Spleen (tissue), 11 donors: ENCODE results near the gene CASP2. TPM values are rescaled to one million over a fixed set of nuclear protein-coding genes. Genes with fewer than 3 reads are reported as not detected.
"Not testable (repeated sequence)": the region's sequence is repeated elsewhere in the genome, so short reads cannot be mapped to it uniquely, and the experiment has no call there.

Source experiments
- DNase-seq: peaks from one replicate; pipeline ENCODE4 v3.0.0-alpha.2; 2020
- H3K27ac ChIP-seq, 8 donors: fragments of 200-600 bp; sonication (generic) in 7 of 8; 1 replicate in 4 of 8; 2 replicates in 4 of 8; pipeline versions ENCODE4 v1.5.0 to v1.8.0; 2016 to 2021; ENCODE audit warnings: inconsistent platforms in 4 of 8, mild to moderate bottlenecking in 4 of 8, moderate library complexity in 1 of 8
- H3K27me3 ChIP-seq, 7 donors: fragments of 200-600 bp; sonication (generic) in 6 of 7; replicated peaks in 1 of 7; 1 replicate in 4 of 7; 2 replicates in 3 of 7; pipeline versions ENCODE4 v1.5.0 to v1.8.0; 2016 to 2021; ENCODE audit warnings: inconsistent platforms in 3 of 7, mild to moderate bottlenecking in 1 of 7
- H3K36me3 ChIP-seq, 6 donors: fragments of 200-600 bp; sonication (generic) in 5 of 6; 1 replicate in 4 of 6; 2 replicates in 2 of 6; pipeline versions ENCODE4 v1.5.0 to v1.8.0; 2016 to 2021; ENCODE audit warnings: inconsistent platforms in 2 of 6
- H3K4me1 ChIP-seq, 6 donors: fragments of 200-600 bp; sonication (generic) in 5 of 6; 1 replicate in 3 of 6; 2 replicates in 3 of 6; pipeline versions ENCODE4 v1.5.0 to v1.8.0; 2016 to 2021; ENCODE audit warnings: inconsistent platforms in 3 of 6
- H3K4me3 ChIP-seq, 8 donors: fragments of 200-600 bp; sonication (generic) in 7 of 8; 1 replicate in 4 of 8; 2 replicates in 4 of 8; pipeline versions ENCODE4 v1.5.0 to v1.8.0; 2016 to 2021; ENCODE audit warnings: inconsistent platforms in 4 of 8, mild to moderate bottlenecking in 4 of 8, moderate library complexity in 2 of 8
- H3K9me3 ChIP-seq, 8 donors: fragments of 200-600 bp; sonication (generic) in 7 of 8; 1 replicate in 4 of 8; 2 replicates in 4 of 8; pipeline versions ENCODE4 v1.5.0 to v1.8.0; 2016 to 2021; ENCODE audit warnings: inconsistent platforms in 4 of 8
- POLR2A ChIP-seq, 3 donors: fragments of 450-650 bp; IDR thresholded peaks; one replicate each; pipeline ENCODE4 v1.5.1; 2017; ENCODE audit warnings: antibody characterized with exemption in 3 of 3, mild to moderate bottlenecking in 1 of 3
- POLR2AphosphoS5 ChIP-seq, 3 donors: sonication (generic); formaldehyde crosslinking; IDR thresholded peaks; one replicate each; pipeline ENCODE4 v1.5.1; 2017; ENCODE audit warnings: antibody characterized with exemption in 3 of 3
- WGBS, 5 donors: extraction: QIAGEN DNeasy Blood & Tissue Kit in 3 of 5; methylation state at CpG; one replicate each; pipeline versions ENCODE4 v1.1.5 to v1.1.7; 2013 to 2018; 5-methylcytosine and 5-hydroxymethylcytosine counted together
- intact Hi-C: fragments of 100-400 bp; cut with DNase I; formaldehyde crosslinking; loops from one replicate; pipeline ENCODE4 v1.15.0; 2023; ENCODE audit warnings: low total_unique reads
- polyA plus RNA-seq, 3 donors: library from polyadenylated mRNA; stranded (reverse); fragments of 200-250 nt; gene quantifications; one replicate each; pipeline ENCODE4 v1.2.1, GENCODE V29; 2013
- total RNA-seq, 7 donors: library from RNA; depleted of rRNA in 3 of 7; stranded (reverse); fragments of >200 nt in 3 of 7; fragmentation: NEBNext Ultra II Directional in 4 of 7; extraction: Animal tissue kit (Norgen Biotek cat#: 25700) in 4 of 7; gene quantifications; one replicate each; pipeline versions ENCODE4 v1.1.0 to v1.2.1, GENCODE V29; 2016 to 2021
- TF ChIP-seq, protein P1 (sequence below), 11 experiments: fragments of 200-600 bp in 7 of 11; fragments of 450-650 bp in 4 of 11; sonication (generic) in 4 of 11; IDR thresholded peaks in 8 of 11; conservative IDR thresholded peaks in 3 of 11; 1 replicate in 7 of 11; 2 replicates in 4 of 11; pipeline versions ENCODE4 v1.4.0 to v1.8.0; 2016 to 2021; ENCODE audit warnings: antibody characterized with exemption in 11 of 11, inconsistent platforms in 4 of 11, mild to moderate bottlenecking in 1 of 11
- donor health status: healthy with polysubstance abuse.
- donor health status: DM: no; HTN: no; CAD: no; lungs with moderate emphysema.
- donor health status: DM: no; HTN: no; CAD: no.
- donor health status: Bipolar disorder and iron deficiency.
- donor health status: healthy.
- donor health status: DM: no; HTN: no; CAD: no.
- donor health status: DM: yes; HTN: yes; CAD: no.

Gene CASP2
- total and polyA plus RNA-seq, 10 donors: 9.9 to 51.0 (median 34.4) TPM

DNA sequence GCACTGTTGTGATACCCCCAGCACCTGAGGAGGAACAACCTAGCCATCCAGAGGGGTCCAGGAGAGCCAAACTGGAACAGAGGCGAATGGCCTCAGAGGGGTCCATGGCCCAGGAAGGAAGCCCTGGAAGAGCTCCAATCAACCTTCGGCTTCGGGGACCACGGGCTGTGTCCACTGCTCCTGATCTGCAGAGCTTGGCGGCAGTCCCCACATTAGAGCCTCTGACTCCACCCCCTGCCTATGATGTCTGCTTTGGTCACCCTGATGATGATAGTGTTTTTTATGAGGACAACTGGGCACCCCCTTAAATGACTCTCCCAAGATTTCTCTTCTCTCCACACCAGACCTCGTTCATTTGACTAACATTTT is 1.6 kb upstream of the CASP2 start:
- intact Hi-C loops: no loop called here
- Histone ChIP-seq H3K36me3 (peaks cover 0 to 4% (median 1%) of the 10 kb centered on the region in 6 donors), H3K9me3 (no peaks in the 10 kb centered on the region), H3K4me1 (peaks cover 24 to 53% (median 40%) of the 10 kb centered on the region in 6 donors), H3K27me3 (no peaks in the 10 kb centered on the region), H3K27ac (no peak overlapping the region), H3K4me3 (no peak overlapping the region)
- DNase-seq: no peak
- 93 to 96% (median 95%) methylated on average over 6 of the region's 6 CpGs for WGBS, 5 donors
- no peak for TF ChIP-seq POLR2A (IDR thresholded peaks at IDR 0.05)
- TF ChIP-seq, protein P1, sequence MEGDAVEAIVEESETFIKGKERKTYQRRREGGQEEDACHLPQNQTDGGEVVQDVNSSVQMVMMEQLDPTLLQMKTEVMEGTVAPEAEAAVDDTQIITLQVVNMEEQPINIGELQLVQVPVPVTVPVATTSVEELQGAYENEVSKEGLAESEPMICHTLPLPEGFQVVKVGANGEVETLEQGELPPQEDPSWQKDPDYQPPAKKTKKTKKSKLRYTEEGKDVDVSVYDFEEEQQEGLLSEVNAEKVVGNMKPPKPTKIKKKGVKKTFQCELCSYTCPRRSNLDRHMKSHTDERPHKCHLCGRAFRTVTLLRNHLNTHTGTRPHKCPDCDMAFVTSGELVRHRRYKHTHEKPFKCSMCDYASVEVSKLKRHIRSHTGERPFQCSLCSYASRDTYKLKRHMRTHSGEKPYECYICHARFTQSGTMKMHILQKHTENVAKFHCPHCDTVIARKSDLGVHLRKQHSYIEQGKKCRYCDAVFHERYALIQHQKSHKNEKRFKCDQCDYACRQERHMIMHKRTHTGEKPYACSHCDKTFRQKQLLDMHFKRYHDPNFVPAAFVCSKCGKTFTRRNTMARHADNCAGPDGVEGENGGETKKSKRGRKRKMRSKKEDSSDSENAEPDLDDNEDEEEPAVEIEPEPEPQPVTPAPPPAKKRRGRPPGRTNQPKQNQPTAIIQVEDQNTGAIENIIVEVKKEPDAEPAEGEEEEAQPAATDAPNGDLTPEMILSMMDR (IDR thresholded peaks at IDR 0.05 in 8 of 11, conservative IDR thresholded peaks at IDR 0.05 in 3 of 11): no peak

DNA sequence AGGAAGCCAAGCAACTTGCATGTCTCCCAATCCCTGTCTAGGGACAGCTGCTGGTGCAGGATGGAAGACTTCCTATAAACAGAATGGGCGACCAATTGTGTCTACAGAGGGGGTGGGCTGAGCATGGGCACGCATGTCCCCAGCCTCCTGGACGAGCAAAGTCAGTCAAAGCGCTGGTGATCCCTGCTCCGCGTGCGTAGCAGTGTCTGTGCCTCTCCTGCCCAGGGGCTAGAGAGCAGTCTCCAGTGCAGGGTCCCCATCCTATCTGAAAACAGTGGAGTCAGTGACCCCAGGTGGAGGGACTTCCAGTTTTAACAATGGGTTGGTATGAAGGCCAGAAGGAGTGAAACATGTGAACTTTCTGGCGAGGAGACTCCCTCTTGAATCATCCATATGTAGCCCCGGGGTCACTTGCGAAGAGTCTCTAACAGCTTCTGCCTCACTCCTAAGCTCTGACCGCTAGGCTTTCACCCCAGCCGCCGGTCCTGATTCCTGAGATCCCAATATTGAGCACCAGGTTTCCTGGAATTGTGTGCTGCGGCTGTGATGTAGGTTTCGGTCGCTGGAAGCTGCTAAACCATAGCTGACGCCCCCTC is 714 bp upstream of the CASP2 start:
- peaks cover 24 to 62% (median 41%) of the 10 kb centered on the region in 6 donors for H3K4me1 ChIP-seq
- TF ChIP-seq POLR2AphosphoS5 (IDR thresholded peaks at IDR 0.05) (no peak), POLR2A (IDR thresholded peaks at IDR 0.05) (no peak)
- TF ChIP-seq, protein P1 (IDR thresholded peaks at IDR 0.05 in 8 of 11, conservative IDR thresholded peaks at IDR 0.05 in 3 of 11): no peak
- 74 to 81% (median 80%) methylated on average over 16 to 17 of the region's 17 CpGs for WGBS, 5 donors

DNA sequence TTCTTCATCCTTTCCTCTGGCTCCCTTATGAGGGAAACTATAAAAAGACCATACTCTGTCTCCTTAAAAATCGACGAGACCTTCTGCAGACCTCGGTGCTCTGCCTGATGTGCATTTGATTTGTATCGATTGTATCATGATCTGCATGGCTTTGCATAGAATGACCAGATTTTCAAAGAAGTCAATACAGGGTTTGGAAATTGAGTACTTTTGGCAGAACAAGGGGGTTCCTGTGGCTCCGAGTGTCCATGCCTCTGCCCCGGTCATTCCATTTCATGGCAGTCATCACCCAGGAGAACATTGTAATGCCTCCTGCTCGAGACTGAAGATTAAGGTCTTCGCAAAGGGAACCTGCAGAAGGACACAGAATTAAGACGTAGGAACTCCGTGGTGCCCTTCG is 685 bp downstream of the CASP2 start:
- DNase-seq: no peak
- 1 to 2% (median 2%) methylated on average over 11 of the region's 11 CpGs for WGBS, 5 donors
- Histone ChIP-seq H3K27ac (peak overlapping the region; percentile 80 to 96 (median 94)), H3K27me3 (no peaks in the 10 kb centered on the region), H3K36me3 (peaks cover 0 to 28% (median 23%) of the 10 kb centered on the region in 6 donors), H3K9me3 (no peaks in the 10 kb centered on the region), H3K4me1 (peaks cover 24 to 67% (median 38%) of the 10 kb centered on the region in 6 donors), H3K4me3 (peak overlapping the region; percentile 79 to 99 (median 89))
- TF ChIP-seq POLR2AphosphoS5 (IDR thresholded peaks at IDR 0.05): no peak
- TF ChIP-seq POLR2A (IDR thresholded peaks at IDR 0.05): no peak
- TF ChIP-seq, protein P1 (IDR thresholded peaks at IDR 0.05 in 8 of 11, conservative IDR thresholded peaks at IDR 0.05 in 3 of 11): no peak
- intact Hi-C loops: no loop called here

More for the DNA sequence above, 714 bp upstream of the CASP2 start:
- H3K27ac ChIP-seq: peak overlapping the region; percentile 48 to 96 (median 94)
- no peaks in the 10 kb centered on the region for H3K9me3 ChIP-seq
- H3K36me3 ChIP-seq: peaks cover 0 to 14% (median 10%) of the 10 kb centered on the region in 6 donors
- no peaks in the 10 kb centered on the region for H3K27me3 ChIP-seq
- peak overlapping the region; percentile 14 to 99 (median 89) for H3K4me3 ChIP-seq
- intact Hi-C loops: no loop called here
- peak; percentile 84 for DNase-seq

DNA sequence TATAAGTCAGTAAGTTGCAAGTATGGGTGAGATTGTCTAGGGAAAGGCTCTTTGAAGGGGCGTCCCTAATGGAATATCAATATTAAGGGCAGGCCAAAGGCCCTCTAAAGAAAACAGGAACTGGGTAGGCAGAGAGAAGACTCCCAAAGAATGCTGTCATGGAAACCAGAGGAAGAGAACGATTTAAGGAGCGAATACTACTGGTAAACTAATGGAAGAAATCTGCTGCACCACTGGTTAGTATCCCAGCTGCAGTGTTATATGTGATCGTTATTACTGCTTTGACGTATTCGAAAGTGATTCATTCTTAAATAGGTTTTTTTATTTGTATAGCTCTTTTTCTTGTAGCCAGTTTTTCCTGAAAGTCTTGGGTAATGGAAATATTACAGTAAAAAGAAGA is 1.3 kb downstream of the CASP2 start:
- 16 to 25% (median 22%) methylated on average over 6 of the region's 6 CpGs for WGBS, 5 donors
- Histone ChIP-seq H3K4me3 (peak overlapping the region; percentile 79 to 99 (median 89)), H3K9me3 (no peaks in the 10 kb centered on the region), H3K27me3 (no peaks in the 10 kb centered on the region), H3K4me1 (peaks cover 24 to 65% (median 38%) of the 10 kb centered on the region in 6 donors), H3K27ac (peak overlapping the region in 6 of 8 donors; percentile 80 to 96 (median 95)), H3K36me3 (peaks cover 0 to 33% (median 29%) of the 10 kb centered on the region in 6 donors)
- no peak for TF ChIP-seq POLR2AphosphoS5 (IDR thresholded peaks at IDR 0.05)
- TF ChIP-seq POLR2A (IDR thresholded peaks at IDR 0.05): no peak
- TF ChIP-seq, protein P1 (IDR thresholded peaks at IDR 0.05 in 8 of 11, conservative IDR thresholded peaks at IDR 0.05 in 3 of 11): no peak
- DNase-seq: no peak
- intact Hi-C loops: no loop called here

DNA sequence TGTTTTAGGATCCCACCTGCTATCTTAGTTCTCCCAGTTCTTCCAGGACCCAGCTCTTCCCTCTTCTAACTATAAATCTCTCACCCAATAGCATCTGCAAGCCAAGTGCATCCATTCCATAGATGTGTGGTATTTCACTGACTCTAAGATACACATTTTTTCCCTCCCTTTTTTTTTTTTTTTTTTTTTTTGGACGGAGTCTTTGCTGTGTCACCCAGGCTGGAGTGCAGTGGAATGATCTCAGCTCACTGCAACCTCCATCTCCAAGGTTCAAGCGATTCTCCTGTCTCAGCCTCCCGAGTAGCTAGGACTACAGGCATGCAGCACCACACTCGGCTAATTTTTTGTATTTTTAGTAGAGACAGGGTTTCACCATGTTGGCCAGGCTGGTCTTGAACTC is 1.7 kb downstream of the CASP2 start:
- DNase-seq, H3K9me3 ChIP-seq, H3K27me3 ChIP-seq, intact Hi-C loops: not testable (repeated sequence)
- Histone ChIP-seq H3K4me3 (peak overlapping the region in 5 of 8 donors; percentile 81 to 99 (median 92)), H3K27ac (peak overlapping the region in 2 of 8 donors; percentile 95), H3K36me3 (peaks cover 0 to 38% (median 34%) of the 10 kb centered on the region in 6 donors), H3K4me1 (peaks cover 24 to 66% (median 38%) of the 10 kb centered on the region in 6 donors)
- 51 to 63% (median 55%) methylated on average over 4 of the region's 4 CpGs for WGBS, 5 donors
